Camera-type eye (tissue), 1 donor: ENCODE data around the gene DAPP1. TPM values are rescaled to one million over a fixed set of nuclear protein-coding genes. Genes with fewer than 3 reads are reported as not detected.

Source experiments
- total RNA-seq: library from RNA; depleted of rRNA; stranded (reverse); fragments of >200 nt; gene quantifications from one replicate; pipeline ENCODE4 v1.2.3, GENCODE V29; 2014

Gene DAPP1
- 3.1 TPM for total RNA-seq

GRCh38 chr4:99816545-99817308, at the start of gene DAPP1:
Gene DAPP1 (plus strand): TSS chr4:99816827. CDS start chr4:99816914, 87 bp downstream.

GRCh38 chr4:99894161-99894997, 77.8 kb downstream of the DAPP1 start, which contains the start of gene LAMTOR3:
Gene LAMTOR3 (minus strand): TSS chr4:99894427. CDS start chr4:99893963, 464 bp downstream.

Other genes starting within 250 kb of the DAPP1 start
- 1.6 TPM for gene MTTP, start 242.0 kb upstream of the DAPP1 start, total RNA-seq
- 10.6 TPM for gene C4orf54, start 159.0 kb upstream of the DAPP1 start, total RNA-seq
- gene LAMTOR3, start 77.6 kb downstream of the DAPP1 start, total RNA-seq: 113 TPM
- gene DNAJB14, start 129.8 kb downstream of the DAPP1 start, total RNA-seq: 69.7 TPM
- 130 TPM for gene H2AZ1, start 133.4 kb downstream of the DAPP1 start, total RNA-seq